LNCaP clone FGC (cell line): ENCODE measurements around the gene PGLYRP3.

Experiments
- DNase-seq: peaks from one replicate; pipeline ENCODE4 v3.0.0-alpha.2; 2011; ENCODE audit warnings: low read depth
- H3K4me3 ChIP-seq: 2 replicates; pipeline ENCODE4 v1.5.1; 2011; ENCODE audit warnings: mild to moderate bottlenecking, low read depth, low read length, control low read depth
- TF ChIP-seq, protein P1 (sequence below): IDR thresholded peaks from 2 replicates; pipeline ENCODE4 v1.5.1; 2012; ENCODE audit warnings: mild to moderate bottlenecking; ENCODE audit not compliant: control insufficient read depth, insufficient read depth; ENCODE audit errors: extremely low read depth

PGLYRP3 gene

DNA sequence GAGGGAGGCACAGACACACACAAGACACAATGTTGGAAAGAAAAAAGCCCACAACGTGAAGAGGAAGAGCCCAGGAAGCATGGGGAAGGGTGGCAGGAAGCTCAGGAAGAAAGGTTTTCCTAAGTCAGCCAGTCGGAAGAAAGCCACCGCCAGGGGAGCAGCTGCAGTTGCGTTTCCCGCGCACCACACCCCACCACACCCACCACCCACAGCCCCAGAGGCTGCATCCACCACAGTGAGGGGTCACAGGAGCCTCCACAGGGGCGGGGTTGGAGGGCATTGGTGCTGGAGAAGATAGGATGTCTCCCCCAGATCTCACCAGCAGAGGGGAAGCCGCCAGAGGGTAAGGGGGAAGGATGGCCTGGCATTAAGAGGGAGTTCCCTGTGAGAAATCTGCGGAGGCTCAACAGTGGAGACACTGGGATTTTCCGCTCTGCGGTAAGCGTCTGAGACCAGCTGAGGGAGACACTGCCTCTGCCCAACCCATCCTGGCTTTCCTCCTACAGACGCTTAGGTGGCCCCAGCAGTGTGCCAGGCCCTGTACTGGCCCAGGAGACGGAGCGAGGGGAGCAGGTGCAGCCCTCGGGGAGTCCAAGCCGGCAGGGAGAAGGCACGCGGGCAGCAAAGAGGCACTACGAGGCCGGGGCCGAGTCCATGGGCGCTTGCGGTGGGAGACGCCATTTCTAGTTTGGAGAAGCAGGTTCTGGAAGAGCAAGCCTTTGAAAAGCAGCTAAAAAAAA, 19.8 kb downstream of the PGLYRP3 start:
- no peak overlapping the region for H3K4me3 ChIP-seq
- TF ChIP-seq, protein P1, sequence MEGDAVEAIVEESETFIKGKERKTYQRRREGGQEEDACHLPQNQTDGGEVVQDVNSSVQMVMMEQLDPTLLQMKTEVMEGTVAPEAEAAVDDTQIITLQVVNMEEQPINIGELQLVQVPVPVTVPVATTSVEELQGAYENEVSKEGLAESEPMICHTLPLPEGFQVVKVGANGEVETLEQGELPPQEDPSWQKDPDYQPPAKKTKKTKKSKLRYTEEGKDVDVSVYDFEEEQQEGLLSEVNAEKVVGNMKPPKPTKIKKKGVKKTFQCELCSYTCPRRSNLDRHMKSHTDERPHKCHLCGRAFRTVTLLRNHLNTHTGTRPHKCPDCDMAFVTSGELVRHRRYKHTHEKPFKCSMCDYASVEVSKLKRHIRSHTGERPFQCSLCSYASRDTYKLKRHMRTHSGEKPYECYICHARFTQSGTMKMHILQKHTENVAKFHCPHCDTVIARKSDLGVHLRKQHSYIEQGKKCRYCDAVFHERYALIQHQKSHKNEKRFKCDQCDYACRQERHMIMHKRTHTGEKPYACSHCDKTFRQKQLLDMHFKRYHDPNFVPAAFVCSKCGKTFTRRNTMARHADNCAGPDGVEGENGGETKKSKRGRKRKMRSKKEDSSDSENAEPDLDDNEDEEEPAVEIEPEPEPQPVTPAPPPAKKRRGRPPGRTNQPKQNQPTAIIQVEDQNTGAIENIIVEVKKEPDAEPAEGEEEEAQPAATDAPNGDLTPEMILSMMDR, result no peak
- no peak for DNase-seq

DNA sequence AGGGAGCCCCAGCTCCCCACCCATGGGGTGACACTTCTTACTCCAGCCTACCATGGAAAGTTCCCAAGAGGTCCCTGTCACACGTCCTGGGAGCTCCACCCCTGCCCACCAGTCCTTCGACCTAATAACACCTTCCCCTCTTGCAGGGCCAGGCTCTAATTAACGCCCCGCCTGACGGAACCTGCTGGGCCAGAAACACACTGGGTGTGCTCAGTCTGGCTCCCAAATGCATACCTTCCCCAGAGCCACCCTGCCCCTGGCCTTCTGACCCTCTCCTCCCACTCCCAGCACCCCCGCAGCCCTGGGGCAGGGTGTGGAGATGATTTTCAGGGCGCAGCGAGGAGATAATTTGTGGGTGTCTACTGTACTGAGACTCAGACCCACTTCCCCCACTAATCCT, 20.6 kb downstream of the PGLYRP3 start:
- no peak for DNase-seq
- TF ChIP-seq, protein P1, result no peak
- no peak overlapping the region for H3K4me3 ChIP-seq

DNA sequence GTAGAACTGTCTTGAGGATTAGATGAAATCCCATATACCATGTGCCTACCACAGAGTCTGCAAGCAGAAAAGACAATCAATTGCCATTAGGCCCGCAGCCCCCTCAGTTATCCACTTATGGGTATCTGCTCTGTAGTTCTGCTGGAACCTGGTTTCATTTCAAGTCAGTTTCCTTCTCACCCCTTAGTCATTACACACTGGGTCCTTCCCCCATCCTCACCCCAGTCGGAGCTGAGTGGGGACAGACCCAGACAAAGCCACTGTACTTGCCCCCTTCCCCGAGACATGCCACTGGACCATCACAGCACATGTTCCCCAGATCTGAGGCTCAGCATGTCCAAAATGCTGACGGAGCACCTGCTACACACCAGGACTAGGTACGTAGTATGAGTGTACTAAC, 21.2 kb downstream of the PGLYRP3 start:
- DNase-seq, result no peak
- no peak overlapping the region for H3K4me3 ChIP-seq
- TF ChIP-seq, protein P1, result no peak

DNA sequence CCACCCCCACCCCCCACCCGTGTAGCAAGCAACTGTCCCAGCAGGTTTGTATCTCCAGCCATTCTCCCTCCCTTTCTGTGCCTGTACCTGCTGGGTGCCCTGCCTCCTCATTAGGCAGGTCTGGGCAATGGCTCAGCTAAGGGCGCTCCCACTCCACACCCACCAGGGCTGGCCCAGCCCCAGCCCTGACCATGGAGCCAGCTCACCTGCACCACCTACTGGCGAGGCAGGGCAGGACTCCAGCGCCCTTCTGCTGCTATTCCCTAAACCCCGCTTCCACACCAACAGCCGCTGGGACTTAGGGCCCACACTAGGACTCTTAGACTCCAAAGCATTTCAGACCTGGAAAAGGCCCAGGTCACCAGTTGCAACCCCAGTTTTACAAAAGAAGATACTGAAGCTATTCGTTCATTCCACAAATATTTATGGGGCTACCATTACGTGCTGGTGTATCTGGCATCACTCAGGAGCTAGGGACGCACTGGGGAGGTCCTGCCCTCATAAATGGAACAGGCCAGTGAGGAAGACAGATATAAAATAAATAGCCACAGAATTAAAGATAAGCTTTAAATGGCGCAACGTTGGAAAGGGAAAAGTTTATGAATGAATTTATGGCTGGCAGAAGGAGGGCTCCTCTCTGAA, 24.0 kb downstream of the PGLYRP3 start:
- H3K4me3 ChIP-seq, result no peak overlapping the region
- TF ChIP-seq, protein P1, result peak; percentile 72
- no peak for DNase-seq

DNA sequence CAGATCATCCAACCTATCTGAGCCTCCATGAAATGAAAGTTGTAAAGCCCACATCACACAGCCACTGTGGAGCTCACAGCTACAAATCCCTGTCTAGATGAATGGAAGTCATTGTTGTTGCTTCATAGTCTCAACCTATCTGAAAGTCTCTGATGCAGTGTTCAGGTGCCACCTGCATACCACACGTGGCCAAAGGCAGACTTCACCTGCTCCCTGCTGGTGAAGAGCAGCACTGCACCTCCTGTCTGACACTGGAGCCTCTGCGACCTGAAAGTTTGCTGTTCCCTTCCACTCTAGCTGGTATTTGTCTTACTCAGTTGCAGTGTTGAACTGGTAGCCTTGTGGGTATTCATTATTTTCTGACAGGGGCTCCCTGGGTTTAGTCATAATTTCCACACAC, 34.9 kb downstream of the PGLYRP3 start:
- TF ChIP-seq, protein P1, result peak; percentile 74
- DNase-seq, result no peak

DNA sequence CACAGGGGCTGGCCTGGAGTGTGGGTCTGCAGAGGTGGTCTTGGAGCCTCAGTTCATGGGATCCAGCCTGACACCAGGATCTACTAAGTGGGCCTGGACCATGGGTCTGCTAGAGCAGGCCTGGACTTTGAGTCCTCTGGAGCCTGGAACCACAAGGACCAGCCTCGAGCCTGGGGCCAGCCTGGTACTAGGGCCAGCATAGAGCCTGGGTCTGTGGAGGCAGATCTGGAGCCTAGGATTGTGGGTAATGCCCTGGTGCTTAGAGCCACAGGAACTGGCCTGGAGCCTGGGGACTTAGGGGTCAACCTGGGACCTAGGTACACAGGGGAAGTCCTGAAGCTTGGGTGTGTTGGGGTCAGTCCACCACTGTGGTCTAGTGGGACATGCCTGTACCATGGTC, 40.6 kb downstream of the PGLYRP3 start:
- DNase-seq, result no peak
- TF ChIP-seq, protein P1, result no peak
- no peak overlapping the region for H3K4me3 ChIP-seq

More for the DNA sequence above, 34.9 kb downstream of the PGLYRP3 start:
- H3K4me3 ChIP-seq, result no peak overlapping the region
